Measurements from ENCODE around the gene MYCBP2. TPM values are rescaled to one million over a fixed set of nuclear protein-coding genes. Genes with fewer than 3 reads are reported as not detected.
"Not testable (repeated sequence)": the region's sequence is repeated elsewhere in the genome, so short reads cannot be mapped to it uniquely, and the experiment has no call there.

Gene MYCBP2
- total RNA-seq, 6 donors from 2014 or later, result 83.3 to 288 (median 127) TPM

DNA sequence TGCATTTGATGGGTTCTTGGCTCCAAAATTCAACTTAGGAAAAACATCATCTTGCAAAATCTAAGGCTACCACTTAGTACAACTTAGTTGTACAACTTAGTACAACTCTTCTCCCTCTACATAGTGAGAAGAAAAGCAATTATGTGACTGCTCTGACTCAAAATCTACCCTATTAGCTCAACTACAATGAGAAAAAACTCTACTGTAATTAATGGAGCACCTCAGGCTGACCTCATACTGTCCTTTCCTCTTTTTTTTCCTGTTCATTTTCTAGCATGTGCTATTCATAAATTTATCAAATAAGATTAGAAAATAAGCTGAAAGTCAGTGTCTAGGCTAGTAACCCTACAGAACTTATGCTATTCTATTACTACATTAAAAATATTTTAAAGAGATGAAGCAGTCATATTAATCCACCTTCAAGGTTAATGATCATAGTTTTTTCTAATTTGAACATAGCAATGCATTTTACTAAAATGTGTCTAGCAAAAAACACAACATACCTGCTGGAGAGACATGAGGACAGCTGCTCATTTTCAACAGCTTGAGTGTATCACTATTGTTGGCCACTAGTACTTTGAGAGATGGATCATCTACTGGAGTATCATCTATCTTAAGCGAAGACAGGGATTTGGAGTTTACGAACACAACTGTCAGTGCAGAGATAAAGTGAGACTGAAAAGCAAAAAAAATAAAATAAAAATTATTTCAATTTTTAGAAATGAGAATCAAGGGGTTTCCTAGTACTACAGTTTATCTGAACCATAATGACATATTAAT is 311.8 kb downstream of the MYCBP2 start:
- 92 to 100% methylated on average over 2 of the region's 2 CpGs for WGBS, 2 donors
- no peak for ATAC-seq (ENCODE audit: low FRiP score in 2 of 2)

DNA sequence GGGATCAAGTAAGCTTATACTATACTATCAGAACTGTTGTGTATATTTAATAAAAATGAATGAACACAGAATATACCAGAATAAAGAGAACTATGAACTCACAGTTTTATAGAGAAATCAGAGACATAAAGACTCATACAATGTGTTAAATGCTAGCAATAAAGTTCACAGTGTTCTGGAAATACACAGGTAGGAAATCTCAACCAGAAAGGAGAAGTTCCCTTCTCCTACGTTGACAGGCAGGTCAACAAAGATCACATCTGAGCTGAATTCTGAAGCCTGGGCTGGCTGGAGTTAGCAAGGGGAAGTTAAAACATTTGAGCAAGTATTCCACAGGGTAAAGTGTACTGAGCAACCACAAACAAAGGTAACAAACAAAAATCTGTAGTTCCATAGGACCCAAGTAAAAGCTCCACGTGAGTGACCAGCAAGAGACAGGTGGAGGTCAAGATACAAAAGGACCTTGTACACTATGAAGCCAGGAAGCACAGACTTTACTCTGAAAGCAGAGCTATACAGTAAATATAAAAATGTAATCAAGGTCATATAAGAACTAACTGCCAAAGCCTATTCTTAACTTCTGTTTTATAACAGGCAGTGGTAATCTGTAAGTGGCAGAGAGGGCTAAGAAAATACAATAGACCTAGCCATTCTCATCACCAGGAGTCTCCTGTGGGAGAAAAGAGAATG is 312.9 kb downstream of the MYCBP2 start:
- no peak for ATAC-seq (ENCODE audit: low FRiP score in 2 of 2)
- TF ChIP-seq POLR2A (IDR thresholded peaks at IDR 0.05) (no peak), CTCF (IDR thresholded peaks at IDR 0.05) (no peak), EP300 (IDR thresholded peaks at IDR 0.05) (no peak), POLR2AphosphoS5 (IDR thresholded peaks at IDR 0.05) (no peak)
- no peaks in the 10 kb centered on the region for H3K27me3 ChIP-seq
- DNase-seq, result no peak
- H3K27ac ChIP-seq, result no peak overlapping the region
- 81 to 83% methylated on average over 2 of the region's 2 CpGs for WGBS, 2 donors
- H3K9me3 ChIP-seq, result no peaks in the 10 kb centered on the region
- no peak overlapping the region for H3K4me3 ChIP-seq
- H3K36me3 ChIP-seq, result peaks cover 25 to 91% (median 59%) of the 10 kb centered on the region in 4 donors
- peaks cover 10 to 28% (median 12%) of the 10 kb centered on the region in 4 donors for H3K4me1 ChIP-seq

More for the DNA sequence above, 311.8 kb downstream of the MYCBP2 start:
- Histone ChIP-seq H3K27me3 (no peaks in the 10 kb centered on the region), H3K4me3 (no peak overlapping the region), H3K9me3 (no peaks in the 10 kb centered on the region), H3K27ac (no peak overlapping the region), H3K4me1 (peaks cover 12 to 33% (median 16%) of the 10 kb centered on the region in 4 donors), H3K36me3 (peaks cover 25 to 80% (median 52%) of the 10 kb centered on the region in 4 donors)
- TF ChIP-seq EP300 (IDR thresholded peaks at IDR 0.05), result no peak
- no peak for TF ChIP-seq POLR2AphosphoS5 (IDR thresholded peaks at IDR 0.05)
- no peak for TF ChIP-seq CTCF (IDR thresholded peaks at IDR 0.05)
- TF ChIP-seq POLR2A (IDR thresholded peaks at IDR 0.05), result no peak
- DNase-seq, result no peak

DNA sequence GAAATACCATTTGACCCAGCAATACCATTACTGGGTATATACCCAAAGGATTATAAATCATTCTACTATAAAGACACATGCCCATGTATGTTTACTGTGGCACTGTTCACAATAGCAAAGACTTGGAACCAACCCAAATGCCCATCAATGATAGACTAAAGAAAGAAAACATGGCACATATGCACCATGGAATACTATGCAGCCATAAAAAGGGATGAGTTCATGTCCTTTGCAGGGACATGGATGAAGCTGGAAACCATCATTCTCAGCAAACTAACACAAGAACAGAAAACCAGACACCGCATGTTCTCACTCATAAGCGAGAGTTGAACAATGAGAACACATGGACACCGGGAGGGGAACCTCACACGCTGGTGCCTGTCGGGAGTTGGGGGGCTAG is 317.2 kb downstream of the MYCBP2 start:
- not testable (repeated sequence) for H3K4me3 ChIP-seq

GRCh38 chr13:77009011-77009410 is 317.9 kb downstream of the MYCBP2 start:
- Histone ChIP-seq H3K27ac (no peak overlapping the region), H3K4me3 (no peak overlapping the region), H3K9me3 (no peaks in the 10 kb centered on the region), H3K4me1 (peaks cover 0 to 15% (median 10%) of the 10 kb centered on the region in 4 donors), H3K36me3 (peaks cover 14 to 76% (median 44%) of the 10 kb centered on the region in 4 donors), H3K27me3 (no peaks in the 10 kb centered on the region)
- 81 to 84% methylated on average over 2 of the region's 2 CpGs for whole genome bisulfite sequencing, 2 donors
- DNase-seq (no peak), ATAC-seq (ENCODE audit: low FRiP score in 2 of 2) (no peak)
- TF ChIP-seq POLR2AphosphoS5 (IDR thresholded peaks at IDR 0.05), result no peak
- TF ChIP-seq POLR2A (IDR thresholded peaks at IDR 0.05), result no peak
- no peak for TF ChIP-seq EP300 (IDR thresholded peaks at IDR 0.05)
- TF ChIP-seq CTCF (IDR thresholded peaks at IDR 0.05), result no peak

More for the DNA sequence above, 317.2 kb downstream of the MYCBP2 start:
- not testable (repeated sequence) for H3K27ac ChIP-seq; H3K9me3 ChIP-seq; ATAC-seq (ENCODE audit: low FRiP score in 2 of 2); DNase-seq; H3K27me3 ChIP-seq
- H3K4me1 ChIP-seq, result peaks cover 4 to 14% (median 8%) of the 10 kb centered on the region in 4 donors
- H3K36me3 ChIP-seq, result peaks cover 21 to 81% (median 51%) of the 10 kb centered on the region in 4 donors
- WGBS, 2 donors, result 87 to 100% methylated on average over 5 of the region's 5 CpGs

DNA sequence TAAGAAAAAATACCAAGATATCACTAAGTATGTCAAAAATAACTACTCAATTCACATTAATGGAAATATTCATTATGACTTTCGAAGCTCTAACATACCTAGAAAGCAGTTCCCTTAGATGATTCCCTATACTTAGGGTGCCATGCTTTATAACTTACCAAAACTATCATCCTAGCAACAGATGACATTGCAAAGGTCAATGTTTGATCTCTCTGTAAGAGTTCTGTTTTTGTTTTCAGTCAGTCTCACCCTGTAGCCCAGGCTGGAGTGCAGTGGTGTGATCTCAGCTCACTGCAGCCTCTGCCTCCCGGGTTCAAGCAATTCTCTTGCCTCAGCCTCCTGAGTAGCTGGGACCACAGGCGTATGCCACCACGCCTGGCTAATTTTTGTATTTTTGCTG is 318.6 kb downstream of the MYCBP2 start:
- Histone ChIP-seq H3K4me1 (peaks cover 0 to 17% (median 10%) of the 10 kb centered on the region in 4 donors), H3K36me3 (peaks cover 7 to 76% (median 39%) of the 10 kb centered on the region in 4 donors)
- H3K4me3 ChIP-seq; ATAC-seq (ENCODE audit: low FRiP score in 2 of 2); H3K27me3 ChIP-seq; H3K27ac ChIP-seq; DNase-seq; H3K9me3 ChIP-seq: not testable (repeated sequence)
- WGBS, 2 donors, result 87 to 90% methylated on average over 4 of the region's 4 CpGs

All from upper lobe of left lung (tissue), 6 donors.